Islet of Langerhans (tissue), 1 donor: ENCODE data around the gene CTDSPL.

Experiments used
- FAIRE-seq: peaks from one replicate; lab custom pipeline; 2011; peaks lifted over from hg19 to GRCh38; lab: Jason Lieb, UNC

Gene CTDSPL

DNA sequence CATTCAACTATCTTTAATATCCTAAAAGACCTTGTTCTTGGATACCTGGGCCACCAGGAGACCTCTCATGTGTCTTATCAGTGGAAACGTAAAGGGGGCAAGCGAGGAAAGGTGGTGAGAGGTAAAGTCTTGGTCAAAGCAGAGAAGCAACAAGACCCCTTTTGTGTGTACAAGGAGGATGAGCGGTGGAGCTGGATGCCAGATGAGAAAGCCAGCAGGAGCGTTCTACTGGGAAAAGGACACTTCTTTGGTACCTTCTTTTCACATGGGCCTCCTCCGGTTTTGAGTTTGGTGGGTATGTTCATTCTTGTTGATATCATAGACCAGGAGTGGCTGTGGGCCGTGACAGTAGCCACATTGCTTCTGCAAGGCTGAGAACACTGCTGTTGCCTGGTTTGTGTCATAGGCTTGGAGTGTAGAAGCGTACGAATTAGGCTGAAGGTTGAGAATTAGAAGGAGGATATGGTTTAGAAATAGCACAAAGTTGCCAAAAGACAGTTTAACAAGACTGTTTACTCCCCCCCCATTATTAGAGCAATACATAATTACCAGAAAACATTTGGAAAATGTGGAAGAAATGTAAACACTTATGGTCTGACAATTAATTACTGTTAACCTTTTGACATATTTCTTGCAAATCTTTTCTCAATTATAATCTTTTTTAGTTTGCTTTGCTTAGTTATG, 82.1 kb downstream of the CTDSPL start:
- no peak for FAIRE-seq

DNA sequence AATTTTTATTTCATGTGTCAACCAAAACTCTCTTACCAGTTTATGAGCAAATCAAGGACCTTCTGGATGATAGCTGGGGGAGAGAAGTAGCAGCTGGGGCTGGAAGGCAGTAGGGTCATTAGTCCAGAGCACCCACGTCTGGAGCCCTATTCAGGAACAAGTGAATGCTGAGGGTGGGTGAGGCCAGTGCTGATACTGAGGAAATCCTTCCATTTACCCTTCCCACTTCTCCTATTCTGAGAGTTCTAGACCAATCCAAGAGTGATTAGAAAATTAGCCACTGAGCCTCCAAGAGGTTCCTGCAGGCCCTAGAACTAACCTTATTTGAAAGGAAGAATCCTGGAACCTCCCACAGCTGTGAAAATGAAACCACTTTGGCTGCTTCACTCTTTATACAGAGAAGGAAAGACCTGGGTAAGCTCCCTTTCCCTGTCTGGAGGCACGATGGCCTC, 82.7 kb downstream of the CTDSPL start:
- no peak for FAIRE-seq

GRCh38 chr3:37945156-37945806, 83.6 kb downstream of the CTDSPL start:
- FAIRE-seq = no peak

GRCh38 chr3:37945807-37946530, 84.3 kb downstream of the CTDSPL start:
- no peak for FAIRE-seq

- FAIRE-seq = no peak
Observed at GRCh38 chr3:37946531-37946889, 84.8 kb downstream of the CTDSPL start.

GRCh38 chr3:37949866-37950265, 88.2 kb downstream of the CTDSPL start:
- FAIRE-seq = no peak

DNA sequence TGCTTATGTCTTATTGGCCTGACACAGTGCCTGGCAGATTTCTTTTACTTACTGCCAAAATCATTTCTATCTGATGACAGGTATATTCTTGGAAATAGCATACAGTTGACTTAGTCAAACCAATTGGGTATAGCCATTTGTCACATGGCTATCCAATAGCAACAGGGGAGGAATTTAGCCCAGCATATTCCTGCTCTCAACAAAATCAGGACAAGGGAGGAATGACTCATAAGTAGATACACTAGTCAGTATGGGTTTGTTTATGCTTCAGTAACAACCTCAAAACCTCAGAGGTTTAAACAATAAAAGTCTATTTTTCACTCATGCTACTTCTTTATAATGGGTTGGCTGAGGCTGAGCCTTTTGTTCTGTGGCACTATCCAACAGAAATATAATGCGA, 90.9 kb downstream of the CTDSPL start:
- no peak for FAIRE-seq

GRCh38 chr3:37953226-37953625, 91.5 kb downstream of the CTDSPL start:
- no peak for FAIRE-seq

DNA sequence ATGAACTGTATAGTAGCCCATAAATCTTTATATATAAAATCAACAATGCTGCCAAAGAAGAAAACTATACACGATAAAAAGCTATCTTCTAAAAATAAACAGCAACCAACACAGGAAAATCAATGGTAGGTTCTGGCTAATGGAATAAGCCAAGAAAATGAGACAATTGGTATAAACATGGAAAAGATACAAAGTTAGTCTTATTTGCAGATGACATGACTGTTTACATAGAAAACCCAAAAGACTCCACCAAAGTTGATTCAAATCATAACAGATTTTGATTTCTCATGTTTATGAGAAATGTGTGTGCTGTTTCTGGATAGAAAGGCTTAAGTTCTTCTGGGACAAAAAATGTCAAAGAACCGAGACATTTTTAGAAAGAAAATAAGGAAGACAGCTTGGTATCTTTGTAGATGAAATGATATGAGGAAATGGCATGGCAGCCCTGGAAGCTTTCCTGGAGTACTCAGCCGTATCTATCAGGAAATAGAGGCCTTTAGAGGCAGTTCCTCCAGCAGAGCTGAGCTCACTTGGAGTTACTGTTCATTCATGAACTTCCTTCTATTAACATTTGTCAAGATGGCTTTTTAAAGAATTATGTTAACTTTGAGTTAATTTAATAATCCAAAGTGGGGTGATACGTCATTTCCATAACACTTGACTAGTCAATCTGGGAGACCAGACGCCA, 92.2 kb downstream of the CTDSPL start:
- no peak for FAIRE-seq

- FAIRE-seq = no peak
Observed at GRCh38 chr3:37954881-37955280, 93.2 kb downstream of the CTDSPL start.

GRCh38 chr3:37955918-37956707, 94.4 kb downstream of the CTDSPL start:
- FAIRE-seq = no peak

DNA sequence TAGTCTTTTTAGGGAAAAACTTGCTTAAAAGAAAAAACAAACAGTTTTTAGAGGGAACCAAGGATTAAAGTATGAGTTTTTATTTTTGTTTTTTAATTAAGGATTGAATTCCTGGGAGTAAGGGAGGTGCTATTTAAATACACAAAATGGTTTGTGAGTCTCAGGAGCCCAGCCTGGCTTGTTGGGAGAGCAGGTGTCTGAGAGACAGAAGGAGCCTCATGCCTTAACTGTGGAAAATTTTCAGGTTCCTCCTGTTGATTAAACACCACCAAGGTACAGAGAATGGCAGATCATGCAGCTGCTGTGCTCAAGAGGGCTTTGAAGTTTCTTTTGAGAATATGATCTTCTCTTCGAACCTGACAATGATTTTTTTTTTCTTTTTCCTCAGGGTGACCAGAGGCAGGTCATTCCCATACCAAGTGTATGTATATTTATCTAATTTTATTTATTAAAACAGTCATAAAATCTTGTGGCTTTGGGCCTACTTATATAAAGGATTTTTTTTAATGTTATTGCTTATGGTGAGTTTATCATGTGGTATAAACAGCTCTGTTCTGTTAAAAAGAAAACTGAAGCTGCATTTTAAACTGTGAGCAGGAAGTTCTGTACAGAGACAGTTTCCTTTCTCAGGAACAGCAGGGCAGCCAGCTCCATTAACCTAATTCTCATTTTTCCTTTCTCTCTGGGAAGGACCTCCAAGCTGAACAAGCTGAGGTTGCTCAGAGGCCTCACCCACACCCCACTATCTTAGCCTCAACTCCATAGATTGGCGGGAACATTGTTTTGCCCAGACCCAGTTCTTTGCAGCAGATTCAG, 95.3 kb downstream of the CTDSPL start:
- FAIRE-seq = no peak

DNA sequence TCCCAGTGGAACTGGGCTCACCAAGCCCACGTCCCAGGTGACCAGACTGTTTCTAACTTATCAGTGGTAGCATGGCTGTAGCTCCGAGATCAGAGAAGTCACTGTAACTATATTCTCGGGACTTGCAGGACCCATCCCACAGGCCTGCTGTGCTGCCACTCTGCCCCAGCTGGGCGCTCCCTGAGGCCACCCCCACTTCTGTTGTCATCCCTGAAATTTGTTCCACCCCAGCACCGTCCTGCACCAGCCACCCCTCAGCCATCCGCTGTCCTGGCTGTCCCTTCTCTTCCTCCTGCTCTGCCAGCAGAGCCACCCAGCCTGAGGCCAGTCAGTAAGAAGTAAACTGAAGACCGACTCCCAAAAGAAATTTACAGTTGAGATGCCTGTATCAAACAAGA, 95.9 kb downstream of the CTDSPL start:
- no peak for FAIRE-seq

GRCh38 chr3:37961622-37962431, 100.1 kb downstream of the CTDSPL start:
- no peak for FAIRE-seq

DNA sequence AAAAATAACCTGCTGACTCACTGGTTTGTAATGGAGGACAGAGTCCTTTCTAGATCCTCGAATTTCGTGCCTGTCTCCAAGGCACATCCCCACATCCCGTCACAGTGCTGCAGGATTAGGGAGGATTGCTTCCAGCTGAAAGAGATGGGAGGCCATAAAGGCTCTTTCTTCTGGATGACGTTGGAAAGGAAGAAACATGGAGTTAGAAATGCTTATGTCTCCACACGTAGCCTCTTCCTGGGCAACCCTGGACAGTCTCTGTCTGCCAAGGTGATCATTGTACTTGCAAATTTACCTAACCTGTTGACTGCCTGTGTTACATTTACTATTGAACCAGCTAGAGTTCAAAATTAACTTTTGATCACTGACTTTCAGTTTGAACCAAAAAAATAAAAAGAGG, 101.3 kb downstream of the CTDSPL start:
- FAIRE-seq = peak; percentile 9

- FAIRE-seq = no peak
Observed at GRCh38 chr3:37963635-37964034, 102.0 kb downstream of the CTDSPL start.

DNA sequence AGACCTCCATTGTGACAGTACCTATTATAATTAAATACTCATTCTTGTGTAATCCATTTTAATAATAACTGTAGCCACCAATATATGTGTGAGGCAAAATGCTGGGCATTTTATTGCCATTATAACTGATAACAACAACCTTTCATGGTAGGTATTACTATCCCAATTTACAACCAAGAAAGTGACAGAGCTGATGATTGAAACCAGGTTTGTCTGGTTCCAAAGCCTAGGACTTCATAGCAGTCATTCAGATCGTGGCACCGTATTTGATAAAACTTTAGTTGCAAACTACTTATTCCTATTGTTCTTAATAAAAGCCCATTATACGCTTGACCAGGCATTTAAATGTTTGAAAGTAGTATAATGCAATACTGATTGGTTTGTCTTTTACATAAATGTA, 102.5 kb downstream of the CTDSPL start:
- no peak for FAIRE-seq

DNA sequence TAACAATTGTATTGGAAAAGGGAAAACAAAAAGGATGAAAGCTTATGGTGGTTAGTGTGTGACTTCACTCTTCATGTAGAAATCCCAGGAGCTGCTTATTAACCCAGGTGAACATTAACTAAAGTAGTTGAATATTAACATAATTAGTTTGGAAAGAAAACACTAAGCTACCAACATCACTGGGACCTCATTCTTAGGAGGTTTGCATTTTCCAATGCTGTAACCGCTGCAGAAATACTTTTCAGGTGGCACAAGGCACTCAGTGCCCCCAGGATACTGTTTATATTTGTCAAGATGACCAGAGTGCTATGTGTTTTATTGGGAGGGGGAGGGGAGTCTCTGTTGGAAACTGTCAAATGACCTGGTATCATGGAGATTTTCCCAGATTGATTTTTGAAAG, 103.0 kb downstream of the CTDSPL start:
- FAIRE-seq = peak; percentile 88

DNA sequence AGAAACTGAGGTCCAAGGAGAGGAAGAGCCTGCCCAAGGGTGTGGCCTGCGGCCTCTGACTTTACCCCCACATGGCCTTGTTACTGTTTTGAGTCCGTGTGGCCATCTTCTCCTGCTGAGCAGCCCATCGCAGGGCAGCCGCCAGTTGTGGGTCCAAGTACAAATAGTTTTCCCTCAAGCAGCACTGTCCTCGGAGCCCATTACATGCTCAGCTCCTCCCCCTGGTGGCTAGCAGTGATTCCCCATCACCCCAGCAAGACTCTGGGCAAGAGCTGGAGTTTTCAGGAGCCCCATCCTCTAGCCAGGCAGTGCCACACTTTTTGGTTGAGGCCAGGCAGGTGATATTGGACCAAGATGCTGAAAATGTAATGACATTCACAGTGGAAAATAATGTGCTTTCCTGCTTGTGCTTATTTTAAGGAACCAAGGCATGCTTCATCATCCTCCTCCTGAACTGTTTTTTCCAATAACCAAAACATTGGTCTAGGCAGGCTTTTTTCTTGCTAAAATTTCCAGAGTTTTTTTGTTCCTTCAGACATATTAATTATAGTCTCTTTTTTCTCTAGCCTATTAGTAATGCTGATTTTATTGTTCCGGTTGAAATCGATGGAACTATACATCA, 105.7 kb downstream of the CTDSPL start:
- no peak for FAIRE-seq

DNA sequence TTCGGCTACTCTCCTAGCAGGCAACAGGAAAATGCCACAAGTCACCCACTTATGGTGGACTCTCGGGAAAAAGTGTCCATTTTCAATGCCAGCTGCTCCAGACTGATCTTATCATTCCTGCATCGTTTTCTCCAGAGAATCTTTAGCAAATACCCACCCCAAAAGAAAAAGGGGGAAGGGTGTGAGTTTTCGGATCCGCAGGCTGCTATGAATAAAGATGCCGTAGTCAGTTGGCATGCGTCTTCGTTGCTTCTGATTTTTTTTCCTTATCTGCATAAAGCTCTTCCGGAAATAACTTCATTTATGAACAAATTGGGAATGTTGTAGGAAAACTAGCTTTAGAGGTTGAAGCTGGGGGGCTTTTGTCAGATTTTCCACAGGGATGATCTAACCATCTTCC, 106.5 kb downstream of the CTDSPL start:
- FAIRE-seq = no peak
